ENCODE data around the gene NUP35.
"Not testable (repeated sequence)": the region's sequence is repeated elsewhere in the genome, so short reads cannot be mapped to it uniquely, and the experiment has no call there.

NUP35 gene

GRCh38 chr2:183134016-183134415 lies 9.8 kb downstream of the NUP35 start:
- DNase-seq (ENCODE audit: low read depth, low spot score): no peak

GRCh38 chr2:183148955-183149354 lies 24.7 kb downstream of the NUP35 start:
- no peak for DNase-seq (ENCODE audit: low read depth, low spot score)

- no peak for DNase-seq (ENCODE audit: low read depth, low spot score)
Observed at GRCh38 chr2:183149489-183149888, 25.2 kb downstream of the NUP35 start.

- not testable (repeated sequence) for DNase-seq (ENCODE audit: low read depth, low spot score)
Observed at GRCh38 chr2:183152280-183152679, 28.0 kb downstream of the NUP35 start.

GRCh38 chr2:183153967-183154366 lies 29.7 kb downstream of the NUP35 start:
- no peak for DNase-seq (ENCODE audit: low read depth, low spot score)

GRCh38 chr2:183154772-183155171 lies 30.5 kb downstream of the NUP35 start:
- not testable (repeated sequence) for DNase-seq (ENCODE audit: low read depth, low spot score)

- DNase-seq (ENCODE audit: low read depth, low spot score): no peak
Observed at GRCh38 chr2:183157131-183157530, 32.9 kb downstream of the NUP35 start.

- DNase-seq (ENCODE audit: low read depth, low spot score): no peak
Observed at GRCh38 chr2:183162362-183162761, 38.1 kb downstream of the NUP35 start.

GRCh38 chr2:183163821-183164649 lies 39.8 kb downstream of the NUP35 start:
- DNase-seq (ENCODE audit: low read depth, low spot score): no peak

GRCh38 chr2:183164650-183165015 lies 40.4 kb downstream of the NUP35 start:
- no peak for DNase-seq (ENCODE audit: low read depth, low spot score)

GRCh38 chr2:183166210-183166609 lies 42.0 kb downstream of the NUP35 start:
- DNase-seq (ENCODE audit: low read depth, low spot score): no peak

GRCh38 chr2:183166976-183167375 lies 42.7 kb downstream of the NUP35 start:
- DNase-seq (ENCODE audit: low read depth, low spot score): not testable (repeated sequence)

GRCh38 chr2:183172220-183172887 lies 48.1 kb downstream of the NUP35 start:
- no peak for DNase-seq (ENCODE audit: low read depth, low spot score)

- no peak for DNase-seq (ENCODE audit: low read depth, low spot score)
Observed at GRCh38 chr2:183179156-183179555, 54.9 kb downstream of the NUP35 start.

GRCh38 chr2:183185534-183185933 lies 61.3 kb downstream of the NUP35 start:
- no peak for DNase-seq (ENCODE audit: low read depth, low spot score)

- no peak for DNase-seq (ENCODE audit: low read depth, low spot score)
Observed at GRCh38 chr2:183186296-183186695, 62.1 kb downstream of the NUP35 start.

GRCh38 chr2:183186766-183187165 lies 62.5 kb downstream of the NUP35 start:
- no peak for DNase-seq (ENCODE audit: low read depth, low spot score)

- no peak for DNase-seq (ENCODE audit: low read depth, low spot score)
Observed at GRCh38 chr2:183192343-183192742, 68.1 kb downstream of the NUP35 start.

GRCh38 chr2:183193904-183194303 lies 69.7 kb downstream of the NUP35 start:
- no peak for DNase-seq (ENCODE audit: low read depth, low spot score)

GRCh38 chr2:183195397-183195796 lies 71.2 kb downstream of the NUP35 start:
- no peak for DNase-seq (ENCODE audit: low read depth, low spot score)

GRCh38 chr2:183195998-183196409 lies 71.8 kb downstream of the NUP35 start:
- DNase-seq (ENCODE audit: low read depth, low spot score): no peak

GRCh38 chr2:183204397-183204796 lies 80.2 kb downstream of the NUP35 start:
- no peak for DNase-seq (ENCODE audit: low read depth, low spot score)

- no peak for DNase-seq (ENCODE audit: low read depth, low spot score)
Observed at GRCh38 chr2:183207110-183207509, 82.9 kb downstream of the NUP35 start.

Measured in activated CD4-positive, CD25-positive, alpha-beta regulatory T cell treated with anti-CD3 and anti-CD28 coated beads, Interleukin-2, amount 50 U/mL, for 16 hours (primary cell).